HUES6 (cell line): ENCODE results near the gene AKNA.

ENCODE experiments used
- H3K27ac ChIP-seq: 2 replicates; pipeline ENCODE4 v1.7.0; 2013; ENCODE audit warnings: low read depth, mild to moderate bottlenecking, low read length, inconsistent platforms
- H3K27me3 ChIP-seq: 2 replicates; pipeline ENCODE4 v1.6.1; 2013; ENCODE audit warnings: low read length; ENCODE audit not compliant: control insufficient read depth, insufficient read depth
- H3K36me3 ChIP-seq: 2 replicates; pipeline ENCODE4 v1.6.1; 2013; ENCODE audit warnings: low read length; ENCODE audit not compliant: control insufficient read depth, insufficient read depth
- H3K4me1 ChIP-seq: 2 replicates; pipeline ENCODE4 v1.6.1; 2013; ENCODE audit warnings: low read length; ENCODE audit not compliant: control insufficient read depth, insufficient read depth
- H3K4me3 ChIP-seq: 2 replicates; pipeline ENCODE4 v1.5.1; 2013; ENCODE audit warnings: low read depth, low read length
- H3K9ac ChIP-seq: one replicate; pipeline ENCODE4 v1.6.1; 2013; ENCODE audit warnings: mild to moderate bottlenecking, low read length
- H3K9me3 ChIP-seq: 2 replicates; pipeline ENCODE4 v1.6.1; 2013; ENCODE audit warnings: low read depth, low read length; ENCODE audit not compliant: control insufficient read depth, insufficient read depth

Gene AKNA

DNA sequence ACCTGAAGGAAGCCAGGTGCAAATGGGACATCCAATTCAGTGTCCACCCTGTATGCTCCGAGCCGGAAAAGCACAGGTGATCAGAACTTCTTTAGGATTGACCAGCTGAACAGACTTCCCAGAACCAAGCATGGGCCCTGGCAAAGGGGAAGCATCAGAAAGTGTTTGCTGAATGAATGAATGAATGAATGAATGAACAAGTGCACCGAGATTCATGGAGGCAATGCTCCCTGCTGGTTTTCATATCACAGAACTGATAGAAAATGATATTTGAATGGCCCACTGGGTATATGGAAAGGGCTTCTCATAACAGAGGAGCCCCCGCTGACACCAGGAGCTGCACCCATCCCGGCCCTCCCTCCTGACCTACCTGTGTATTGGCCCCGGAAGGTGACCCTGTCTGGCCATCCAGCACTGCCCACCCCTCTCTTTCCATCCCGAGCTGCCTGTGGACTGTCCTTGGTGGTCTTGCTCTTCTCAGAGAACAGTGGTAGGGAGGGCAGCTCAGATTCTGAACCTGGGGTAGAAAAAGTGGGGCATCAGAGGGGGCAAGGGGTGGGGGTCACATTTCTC lies 42.2 kb downstream of the AKNA start:
- Histone ChIP-seq H3K36me3 (peaks cover 82% of the 10 kb centered on the region), H3K27me3 (no peaks in the 10 kb centered on the region), H3K27ac (no peak overlapping the region)

DNA sequence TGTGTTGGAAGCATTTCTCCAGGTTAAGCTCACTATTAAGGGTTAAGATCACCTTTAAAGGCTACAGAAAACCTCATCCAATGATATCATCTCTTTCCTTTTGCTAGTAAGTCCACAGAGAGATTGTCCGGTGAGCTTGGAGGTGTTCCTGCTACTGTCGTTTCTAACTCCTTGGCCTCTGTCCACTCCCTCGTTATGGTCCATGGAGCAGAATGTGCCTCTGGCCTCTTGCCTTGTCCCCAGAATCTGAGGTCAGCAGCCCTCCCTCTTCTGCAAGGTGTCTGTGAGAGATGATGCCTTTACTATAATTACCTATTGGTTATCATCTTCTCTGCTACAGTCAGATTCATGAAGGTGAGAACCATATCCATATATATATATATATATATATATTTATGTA lies 43.1 kb downstream of the AKNA start:
- Histone ChIP-seq H3K4me1 (peaks cover 17% of the 10 kb centered on the region), H3K36me3 (peaks cover 79% of the 10 kb centered on the region), H3K4me3 (no peak overlapping the region), H3K27ac (no peak overlapping the region), H3K9me3 (no peaks in the 10 kb centered on the region), H3K9ac (no peak overlapping the region), H3K27me3 (no peaks in the 10 kb centered on the region)

More for the DNA sequence above, 42.2 kb downstream of the AKNA start:
- Histone ChIP-seq H3K4me1 (peaks cover 19% of the 10 kb centered on the region), H3K4me3 (no peak overlapping the region), H3K9ac (no peak overlapping the region), H3K9me3 (no peaks in the 10 kb centered on the region)

DNA sequence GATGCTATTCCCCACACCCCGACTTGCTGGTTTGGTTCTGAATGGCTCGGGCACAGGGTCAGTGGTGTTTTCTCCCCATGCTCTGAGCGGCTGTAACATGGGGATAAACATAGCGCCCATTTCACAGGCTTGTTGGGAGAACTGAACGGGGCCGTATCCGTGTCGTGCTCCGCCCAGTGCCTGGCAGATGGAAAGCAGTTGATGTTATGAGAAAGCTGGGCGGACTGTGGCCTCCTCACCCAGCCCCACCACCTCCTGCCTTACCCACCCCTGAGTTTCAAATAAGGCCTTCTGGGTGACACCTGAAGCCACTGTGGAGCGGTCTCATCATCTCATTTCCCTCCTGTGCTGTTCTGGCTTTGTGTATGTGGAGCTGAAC lies 43.6 kb downstream of the AKNA start:
- no peaks in the 10 kb centered on the region for H3K9me3 ChIP-seq
- H3K27ac ChIP-seq, result no peak overlapping the region
- peaks cover 12% of the 10 kb centered on the region for H3K4me1 ChIP-seq
- peaks cover 81% of the 10 kb centered on the region for H3K36me3 ChIP-seq
- no peak overlapping the region for H3K9ac ChIP-seq
- no peak overlapping the region for H3K4me3 ChIP-seq
- H3K27me3 ChIP-seq, result no peaks in the 10 kb centered on the region

DNA sequence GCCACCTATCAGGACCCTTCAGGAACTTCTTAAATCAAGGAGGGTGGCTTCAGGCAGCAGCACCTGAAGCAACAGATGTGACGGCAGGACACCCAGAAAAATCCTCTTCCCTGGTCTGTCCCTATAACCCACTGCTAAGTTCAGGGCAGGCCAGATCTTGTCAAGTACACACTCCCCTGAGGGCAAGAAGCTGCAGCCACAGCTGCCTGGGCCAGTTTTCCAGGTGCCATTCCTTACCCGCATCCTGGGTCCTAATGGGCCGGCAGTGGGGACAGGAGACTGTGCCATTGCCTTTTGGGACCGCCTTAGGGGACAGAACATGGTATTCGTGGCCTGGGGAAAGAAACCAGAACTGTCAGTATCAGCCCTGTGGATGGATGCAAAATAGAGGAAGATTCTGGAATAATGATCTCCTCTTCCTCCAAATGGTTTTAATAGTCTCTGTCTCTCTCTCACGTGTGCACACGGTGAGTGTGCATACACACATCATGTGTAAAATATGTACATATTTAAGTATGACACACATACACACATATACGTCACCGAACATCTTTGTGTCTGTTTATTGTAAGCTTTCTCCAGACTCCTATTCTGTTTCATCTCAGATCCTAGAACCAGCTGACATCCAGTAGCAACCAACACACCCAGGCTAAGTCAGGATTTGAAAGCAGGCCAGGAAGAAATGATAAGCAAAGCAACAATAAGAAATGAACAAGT lies 44.2 kb downstream of the AKNA start:
- H3K27ac ChIP-seq, result no peak overlapping the region
- no peaks in the 10 kb centered on the region for H3K27me3 ChIP-seq
- H3K9me3 ChIP-seq, result no peaks in the 10 kb centered on the region
- H3K4me3 ChIP-seq, result no peak overlapping the region
- peaks cover 81% of the 10 kb centered on the region for H3K36me3 ChIP-seq
- H3K4me1 ChIP-seq, result peaks cover 7% of the 10 kb centered on the region
- no peak overlapping the region for H3K9ac ChIP-seq

DNA sequence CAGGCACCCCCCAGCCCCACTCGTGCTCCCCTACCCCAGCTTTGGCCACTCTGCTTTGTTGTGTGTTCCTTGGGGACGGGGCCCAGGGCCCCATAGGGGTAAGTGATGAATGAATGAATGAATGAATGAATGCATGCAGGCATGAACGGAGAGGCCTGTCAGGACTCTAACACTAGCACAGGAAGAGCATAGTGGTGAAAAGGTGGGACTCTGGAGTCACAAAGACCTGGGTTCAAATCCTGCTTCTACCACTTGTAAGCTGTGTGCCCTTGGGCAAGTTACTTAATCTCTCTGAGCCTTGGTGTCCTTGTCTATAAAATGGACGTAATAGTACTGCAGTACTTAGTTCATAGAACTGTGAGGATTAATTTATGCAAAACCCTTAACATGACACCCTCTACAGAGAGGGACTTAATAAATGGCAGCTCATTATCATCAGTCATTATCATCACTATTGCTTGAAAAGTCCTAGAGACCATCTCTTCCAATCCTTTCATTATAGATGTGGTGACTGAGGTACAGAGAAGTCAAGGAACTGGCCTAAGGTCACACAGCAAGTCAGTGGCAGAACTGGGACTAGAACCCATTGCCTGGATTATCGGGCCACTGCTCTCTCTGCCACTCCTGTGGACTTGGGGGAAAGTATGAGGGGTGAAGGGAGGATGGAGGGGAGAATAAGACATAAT lies 44.9 kb downstream of the AKNA start:
- Histone ChIP-seq H3K27me3 (no peaks in the 10 kb centered on the region), H3K9ac (no peak overlapping the region), H3K4me3 (no peak overlapping the region), H3K9me3 (no peaks in the 10 kb centered on the region), H3K4me1 (no peaks in the 10 kb centered on the region; the same call in 1 of the 2 replicates), H3K36me3 (peaks cover 82% of the 10 kb centered on the region), H3K27ac (no peak overlapping the region)

DNA sequence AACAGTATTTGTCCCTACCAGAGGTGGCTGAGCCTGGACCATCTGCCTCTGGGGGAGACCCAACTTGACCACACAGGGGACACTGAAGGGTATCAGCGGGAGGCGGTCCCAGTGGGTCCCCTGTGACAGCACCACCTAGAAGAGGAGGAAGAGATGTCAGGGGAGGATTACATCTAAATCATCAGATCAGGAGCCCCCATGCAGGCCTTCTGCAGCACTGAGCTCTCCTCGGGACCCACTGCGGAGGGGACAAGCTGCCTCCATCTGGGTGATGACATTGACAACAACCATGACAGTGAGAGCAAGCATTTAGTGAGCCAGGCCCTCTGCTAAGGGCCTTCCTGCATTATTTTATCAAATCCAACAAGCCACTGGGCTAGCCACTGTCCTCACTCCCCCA lies 45.8 kb downstream of the AKNA start:
- Histone ChIP-seq H3K36me3 (peaks cover 83% of the 10 kb centered on the region), H3K27me3 (no peaks in the 10 kb centered on the region), H3K9me3 (no peaks in the 10 kb centered on the region), H3K9ac (no peak overlapping the region), H3K4me3 (no peak overlapping the region), H3K4me1 (no peaks in the 10 kb centered on the region; the same call in 1 of the 2 replicates), H3K27ac (no peak overlapping the region)

DNA sequence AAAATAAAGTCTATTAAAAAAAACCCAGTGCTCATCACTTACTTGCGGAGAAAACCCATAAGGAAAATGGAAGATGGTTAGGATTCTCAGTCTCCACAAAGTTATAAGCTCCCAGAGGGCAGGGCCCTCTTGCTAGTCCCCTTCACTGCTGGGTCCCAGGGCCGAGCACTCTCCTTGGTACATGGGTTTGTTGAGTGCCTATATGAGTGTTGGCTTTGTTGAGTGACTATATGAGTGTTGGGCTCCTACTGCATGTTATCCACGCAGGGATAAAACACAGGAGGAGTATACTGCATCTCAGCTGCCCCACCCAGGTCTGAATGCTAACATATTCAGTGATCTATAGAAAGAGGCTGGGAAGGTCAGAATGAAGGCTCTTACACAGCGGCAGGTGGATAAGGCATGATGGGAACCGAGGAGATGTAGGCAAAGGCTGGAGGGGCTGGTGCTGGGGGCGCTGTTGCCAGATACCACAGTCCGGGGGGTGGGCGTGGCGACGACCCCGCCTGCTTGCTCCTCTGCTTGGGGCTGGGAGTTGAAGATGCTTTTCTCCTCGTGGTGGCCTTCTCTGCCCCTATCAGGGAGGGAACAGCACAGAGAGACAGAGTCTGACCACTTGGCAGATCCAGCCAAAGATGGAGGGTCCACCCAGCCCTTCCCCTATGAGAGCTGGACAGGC lies 46.5 kb downstream of the AKNA start:
- Histone ChIP-seq H3K27ac (no peak overlapping the region), H3K9me3 (no peaks in the 10 kb centered on the region), H3K27me3 (no peaks in the 10 kb centered on the region), H3K36me3 (peaks cover 79% of the 10 kb centered on the region), H3K4me1 (no peaks in the 10 kb centered on the region; the same call in 1 of the 2 replicates), H3K4me3 (no peak overlapping the region), H3K9ac (no peak overlapping the region)

DNA sequence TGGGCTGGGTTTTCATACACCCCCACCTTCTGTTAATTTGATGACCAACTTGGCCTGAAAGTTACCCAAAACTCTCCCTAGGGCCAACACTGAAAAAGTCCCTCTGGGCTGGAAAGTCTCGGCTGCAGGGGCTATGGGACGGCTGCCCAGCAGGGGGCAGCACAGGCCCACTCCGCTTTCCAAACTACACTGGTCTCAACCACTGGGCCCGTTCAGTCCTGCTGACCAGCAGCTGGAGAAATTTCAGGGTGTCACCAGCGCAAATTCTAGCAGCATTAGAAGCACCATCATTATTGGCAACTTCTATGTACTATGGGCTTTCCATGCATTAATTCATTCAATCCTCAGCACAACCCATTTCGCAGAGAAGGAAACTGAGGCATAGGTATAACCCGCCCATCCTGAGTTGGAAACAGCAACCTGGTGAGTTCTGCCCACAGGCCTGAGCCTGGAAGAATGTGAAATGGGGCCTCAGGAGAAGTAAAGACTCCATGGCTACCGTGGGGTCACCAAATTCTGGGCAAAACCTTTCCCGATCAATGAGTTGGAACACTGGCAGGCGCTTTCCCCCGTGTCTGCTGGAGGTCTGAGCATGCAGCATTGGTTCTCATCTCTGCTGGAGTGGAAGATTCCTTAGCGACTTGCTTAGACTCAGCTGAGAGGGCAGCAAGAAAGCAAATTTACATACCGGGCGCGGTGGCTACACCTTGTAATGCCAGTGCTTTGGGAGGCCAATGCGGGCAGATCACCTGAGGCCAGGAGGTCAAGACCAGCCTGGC lies 48.5 kb downstream of the AKNA start:
- peaks cover 69% of the 10 kb centered on the region for H3K36me3 ChIP-seq

DNA sequence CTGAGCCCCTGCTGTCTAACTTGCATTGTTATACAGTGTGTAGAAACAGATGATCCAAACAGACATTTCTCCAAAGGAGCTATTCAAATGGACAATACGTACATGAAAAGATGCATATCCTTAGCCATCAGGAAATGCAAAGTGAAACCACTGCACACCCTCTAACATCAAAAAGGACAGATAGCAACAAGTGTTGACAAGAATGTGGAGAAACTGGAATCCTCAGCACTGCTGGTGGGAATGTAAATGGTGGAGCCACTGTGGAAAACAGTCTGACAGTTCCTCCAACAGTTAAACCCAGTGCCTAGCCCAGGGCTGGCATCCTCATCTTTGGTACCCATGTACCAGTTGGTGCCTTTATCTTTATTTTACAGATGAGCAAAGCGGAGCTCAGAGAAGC lies 49.6 kb downstream of the AKNA start:
- Histone ChIP-seq H3K9ac (no peak overlapping the region), H3K27ac (no peak overlapping the region), H3K27me3 (no peaks in the 10 kb centered on the region), H3K4me1 (no peaks in the 10 kb centered on the region; the same call in 1 of the 2 replicates), H3K4me3 (no peak overlapping the region), H3K9me3 (no peaks in the 10 kb centered on the region), H3K36me3 (peaks cover 58% of the 10 kb centered on the region)

More for the DNA sequence above, 48.5 kb downstream of the AKNA start:
- H3K4me3 ChIP-seq, result no peak overlapping the region
- no peak overlapping the region for H3K9ac ChIP-seq
- H3K27me3 ChIP-seq, result no peaks in the 10 kb centered on the region
- no peak overlapping the region for H3K27ac ChIP-seq
- H3K9me3 ChIP-seq, result no peaks in the 10 kb centered on the region
- H3K4me1 ChIP-seq, result no peaks in the 10 kb centered on the region; the same call in 1 of the 2 replicates

DNA sequence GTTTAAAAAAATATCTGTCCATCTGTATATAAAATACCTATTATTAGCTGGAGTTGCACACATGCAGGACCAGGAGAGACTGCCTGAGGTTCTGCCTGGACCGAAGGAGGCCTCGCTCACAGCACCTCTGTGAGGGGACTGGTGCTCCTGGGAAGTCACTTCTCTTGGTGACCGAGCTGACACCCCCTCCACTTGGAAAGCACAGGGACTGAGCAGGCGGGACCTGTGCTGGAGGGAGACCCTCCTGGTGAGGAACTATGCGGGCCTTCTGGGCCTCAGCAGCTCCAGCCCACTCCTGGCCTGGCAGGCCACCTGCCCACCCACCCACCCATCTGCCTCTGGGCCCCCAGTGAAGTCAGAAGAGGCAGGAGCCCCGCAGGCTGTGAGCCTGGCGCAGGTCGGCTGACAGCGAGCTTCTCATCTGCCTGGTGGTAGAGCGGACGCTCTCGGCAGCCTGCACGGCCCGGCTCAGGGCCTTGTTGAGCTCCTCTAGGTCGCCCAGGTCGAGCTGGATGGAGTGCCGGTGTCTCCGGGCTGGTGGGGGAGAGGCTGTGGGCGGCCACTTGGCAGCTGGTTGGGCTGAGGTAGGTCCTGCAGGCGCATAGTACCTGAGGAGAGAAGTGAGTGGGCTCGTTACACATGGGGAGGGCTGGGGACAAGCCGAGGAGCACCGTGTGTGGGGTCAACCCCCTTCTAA lies 50.9 kb downstream of the AKNA start:
- H3K27ac ChIP-seq, result no peak overlapping the region
- H3K36me3 ChIP-seq, result peaks cover 48% of the 10 kb centered on the region
- no peak overlapping the region for H3K4me3 ChIP-seq
- H3K9me3 ChIP-seq, result no peaks in the 10 kb centered on the region
- H3K9ac ChIP-seq, result no peak overlapping the region
- H3K4me1 ChIP-seq, result no peaks in the 10 kb centered on the region; the same call in 1 of the 2 replicates
- no peaks in the 10 kb centered on the region for H3K27me3 ChIP-seq
